Fibroblast of skin of right quadriceps (primary cell): ENCODE results near the gene INO80D.
"Not testable (repeated sequence)": the region's sequence is repeated elsewhere in the genome, so short reads cannot be mapped to it uniquely, and the experiment has no call there.

Source experiments
- DNase-seq: peaks from one replicate; pipeline ENCODE4 v3.0.0-alpha.2; 2013

The INO80D gene

DNA sequence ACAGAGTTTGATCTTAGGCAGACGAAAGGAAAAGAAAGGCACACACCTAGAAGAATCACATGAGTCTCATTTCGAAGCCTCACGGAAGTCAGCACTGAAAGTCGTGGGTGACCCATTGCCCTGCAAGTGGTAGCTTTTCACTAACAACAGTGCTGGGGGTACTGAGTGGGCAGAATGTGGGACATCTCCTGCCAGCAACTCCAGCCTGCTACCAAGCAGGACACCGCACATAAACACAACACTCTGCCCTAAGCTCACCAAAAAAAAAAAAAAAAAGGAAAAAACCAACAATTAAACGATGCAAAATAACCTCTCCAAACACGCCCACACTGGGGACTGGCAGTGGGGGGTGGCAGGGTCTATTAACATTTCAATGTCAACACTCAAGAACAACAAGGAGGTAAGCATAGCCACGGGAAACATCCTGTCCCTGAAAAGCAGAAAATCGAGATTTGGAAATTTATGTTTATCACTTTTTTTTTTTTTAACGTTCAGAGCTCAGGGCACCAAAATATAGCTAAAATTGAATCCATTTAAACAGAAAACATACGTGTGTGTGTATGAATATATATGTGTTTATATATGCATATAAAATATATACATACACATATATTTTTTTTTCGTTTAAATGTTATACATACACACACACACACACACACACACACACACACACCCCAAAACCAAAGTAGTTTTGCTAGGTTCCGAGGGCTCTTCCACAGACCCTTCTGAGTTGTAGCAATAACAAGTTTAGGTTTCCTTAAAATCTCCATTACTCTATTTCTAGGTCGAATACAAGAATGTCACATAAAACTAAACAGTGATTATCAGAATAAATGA is 2.2 kb downstream of the INO80D start:
- no peak for DNase-seq

DNA sequence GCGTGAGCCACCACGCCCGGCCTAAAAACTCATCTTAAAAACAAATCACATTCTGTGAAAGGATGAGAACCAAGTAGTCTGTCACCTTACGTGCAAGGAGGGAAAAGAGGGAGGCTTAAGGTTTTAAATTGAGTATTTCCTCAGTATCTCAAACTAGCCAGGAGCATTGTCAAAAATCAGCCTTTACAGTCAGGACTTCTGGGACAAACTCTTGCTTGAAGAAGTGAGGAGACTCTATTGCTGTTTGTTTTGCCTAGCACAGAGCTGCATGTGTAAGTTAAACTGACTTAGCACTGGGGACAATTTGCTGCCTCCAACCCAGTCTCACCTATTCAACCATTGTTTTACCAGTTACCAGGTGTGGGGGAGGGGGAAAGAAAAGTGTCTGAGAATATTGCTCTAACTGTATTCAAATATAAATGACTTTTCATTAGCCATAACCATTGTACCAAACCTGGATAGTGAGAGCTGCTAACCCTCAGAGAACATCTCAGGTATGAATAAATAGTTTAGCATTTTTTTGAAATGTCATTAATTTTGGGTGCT is 3.6 kb downstream of the INO80D start:
- DNase-seq = no peak

DNA sequence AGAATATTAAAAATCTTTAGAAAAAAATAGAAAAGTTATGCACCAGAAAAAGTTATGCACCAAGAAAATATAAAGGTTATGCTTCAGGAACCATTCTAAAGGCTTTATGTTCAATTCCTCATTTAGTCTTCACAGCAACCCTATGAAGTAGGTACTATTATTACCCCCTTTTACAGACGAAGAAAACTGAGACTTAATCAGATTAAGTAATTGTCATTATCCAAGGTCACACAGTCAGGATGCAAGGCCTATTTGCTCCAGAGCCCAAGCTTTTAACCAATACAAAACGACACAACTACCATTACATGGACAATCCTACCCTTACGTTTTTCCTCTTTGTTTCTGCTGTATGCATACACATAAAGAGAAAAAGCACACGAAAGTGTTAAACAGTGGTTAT is 5.0 kb downstream of the INO80D start:
- DNase-seq = no peak

DNA sequence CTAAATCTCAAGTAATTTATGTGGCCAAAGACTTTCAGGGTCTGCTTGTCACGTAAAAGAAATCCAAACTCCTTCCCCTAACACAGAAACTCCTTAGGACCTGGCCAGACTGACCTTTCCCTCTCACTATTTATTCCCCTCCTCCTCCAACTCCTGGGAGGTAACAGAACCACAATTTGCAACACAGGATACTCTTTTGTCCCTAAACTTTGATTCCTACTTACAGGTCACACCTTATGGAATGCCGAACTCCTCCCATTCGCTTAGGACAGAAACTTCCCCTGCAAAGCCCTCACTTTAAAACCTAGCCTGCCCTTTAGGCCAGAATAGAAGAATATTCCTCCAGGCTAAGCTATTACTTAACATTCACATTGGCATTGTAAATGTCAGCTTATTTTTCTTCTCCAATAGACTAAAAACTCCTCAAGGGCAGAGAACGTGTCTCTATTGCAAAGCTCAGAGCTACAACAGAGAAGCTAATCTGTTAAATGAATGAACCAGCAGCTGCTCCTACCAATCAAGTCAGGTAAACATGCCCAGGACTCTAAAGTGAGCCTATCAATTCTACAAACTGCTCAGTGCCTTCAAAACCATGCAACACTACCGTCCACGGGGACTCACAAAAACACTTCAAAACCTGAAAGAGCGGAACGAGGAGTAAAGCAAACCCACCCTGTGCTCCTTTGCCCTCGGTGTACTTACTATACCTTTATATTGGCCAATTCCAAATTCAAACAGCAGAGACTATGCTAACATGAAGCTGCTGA is 6.1 kb downstream of the INO80D start:
- DNase-seq = no peak

DNA sequence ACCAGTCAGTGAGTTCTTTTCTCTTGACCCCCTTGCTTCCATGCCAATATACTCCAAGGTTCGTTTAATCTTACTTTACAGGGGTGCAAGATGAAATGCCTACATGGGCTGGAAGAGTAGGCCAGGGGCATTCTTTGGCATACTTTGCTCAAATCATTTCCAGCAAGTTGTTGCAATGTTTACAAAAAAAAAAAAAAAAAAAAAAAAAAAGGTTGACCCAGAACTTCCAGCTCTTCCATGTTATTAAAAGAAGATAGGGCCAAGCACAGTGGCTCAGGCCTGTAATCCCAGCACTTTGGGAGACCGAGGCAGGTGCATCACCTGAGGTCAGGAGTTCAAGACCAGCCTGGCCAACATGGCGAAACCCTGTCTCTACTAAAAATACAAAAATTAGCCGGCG is 8.1 kb downstream of the INO80D start:
- not testable (repeated sequence) for DNase-seq

DNA sequence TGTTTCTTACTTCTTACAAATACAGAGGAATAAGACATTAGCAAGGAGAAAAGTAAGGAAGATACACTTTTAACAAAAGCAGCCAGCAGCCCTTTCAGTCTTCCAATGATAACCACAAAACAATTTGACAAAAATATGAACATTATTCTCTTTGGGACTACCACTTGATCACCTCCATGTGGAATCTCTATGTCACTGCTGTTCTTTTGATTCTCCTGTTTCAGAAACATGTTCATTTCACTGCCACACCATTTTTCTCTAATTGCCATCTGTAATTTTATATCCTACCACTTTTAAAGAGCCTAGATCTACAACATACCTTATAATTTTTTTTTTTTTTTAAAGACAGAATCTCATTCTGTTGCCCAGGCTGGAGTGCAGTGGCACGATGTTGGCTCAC is 10.9 kb downstream of the INO80D start:
- DNase-seq = no peak

DNA sequence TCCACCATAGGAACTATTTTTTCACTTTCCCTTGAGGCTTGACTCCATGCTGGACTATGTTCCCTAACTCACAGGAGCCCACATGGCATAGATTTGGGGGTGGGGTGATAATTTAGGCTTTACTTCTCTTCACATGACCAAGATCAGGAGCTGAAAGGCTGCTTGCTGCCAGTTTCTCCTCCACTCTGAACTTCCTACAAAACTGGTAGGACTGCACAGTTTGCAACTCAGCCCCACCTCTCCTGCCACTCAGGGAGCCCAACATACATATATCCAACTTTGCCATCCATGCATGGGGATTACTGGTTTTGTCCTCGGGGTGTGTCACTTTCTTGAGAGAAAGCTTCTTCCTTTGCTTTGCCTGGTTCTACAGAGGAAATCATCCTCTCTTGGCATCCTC is 14.2 kb downstream of the INO80D start:
- DNase-seq = no peak

DNA sequence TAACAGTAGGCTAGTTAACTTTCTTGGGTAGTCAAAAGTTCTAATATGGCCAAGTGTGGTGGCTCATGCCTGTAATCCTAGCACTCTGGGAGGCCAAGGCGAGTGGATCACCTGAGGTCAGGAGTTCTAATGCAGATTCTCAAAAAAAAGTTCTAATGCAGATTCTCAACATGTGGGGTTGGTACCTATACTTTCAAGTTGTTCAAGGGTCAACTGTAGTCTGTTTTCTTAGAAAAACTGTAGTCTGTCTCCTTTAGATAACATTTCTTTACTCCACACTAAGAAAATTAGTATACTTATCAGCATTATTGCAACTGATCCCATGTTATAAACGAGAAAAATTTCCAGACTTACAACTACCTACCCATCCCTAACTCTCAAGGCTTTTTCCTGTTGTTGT is 16.6 kb downstream of the INO80D start:
- no peak for DNase-seq

DNA sequence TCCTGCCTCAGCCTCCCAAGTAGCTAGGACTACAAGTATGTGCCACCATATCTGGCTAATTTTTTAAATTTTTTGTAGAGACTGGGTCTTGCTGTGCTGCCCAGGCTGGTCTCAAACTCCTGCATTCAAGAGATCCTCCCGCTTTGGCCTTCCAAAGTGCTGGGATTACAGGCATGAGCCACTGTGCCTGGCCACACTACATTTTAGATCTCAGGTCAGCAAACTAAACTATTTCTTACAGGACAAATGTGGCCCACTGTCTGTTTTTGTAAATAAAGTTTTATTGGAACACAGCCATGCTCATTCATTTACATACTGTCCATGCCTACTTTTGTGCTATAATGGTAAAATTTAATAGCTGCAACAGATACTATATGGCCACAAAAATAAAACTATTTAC is 17.8 kb downstream of the INO80D start:
- DNase-seq = no peak

DNA sequence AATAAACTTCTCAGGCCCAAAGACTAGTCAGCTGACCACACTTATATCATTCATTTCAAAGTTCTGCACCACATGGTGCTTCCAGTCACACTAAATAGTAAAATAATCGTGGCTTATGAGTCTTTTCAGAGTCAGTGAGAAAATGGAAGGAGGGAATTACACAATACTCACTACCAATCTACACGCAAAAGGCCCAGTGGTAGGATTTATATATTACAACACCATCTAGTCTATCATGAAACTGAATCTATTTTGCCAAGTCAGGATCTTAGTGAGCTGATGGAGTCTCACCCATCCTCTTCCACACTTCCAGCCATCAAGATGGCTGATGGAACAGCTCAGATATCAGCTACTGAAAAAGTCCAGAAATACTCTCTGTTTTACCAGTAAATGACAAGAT is 21.9 kb downstream of the INO80D start:
- DNase-seq = no peak

DNA sequence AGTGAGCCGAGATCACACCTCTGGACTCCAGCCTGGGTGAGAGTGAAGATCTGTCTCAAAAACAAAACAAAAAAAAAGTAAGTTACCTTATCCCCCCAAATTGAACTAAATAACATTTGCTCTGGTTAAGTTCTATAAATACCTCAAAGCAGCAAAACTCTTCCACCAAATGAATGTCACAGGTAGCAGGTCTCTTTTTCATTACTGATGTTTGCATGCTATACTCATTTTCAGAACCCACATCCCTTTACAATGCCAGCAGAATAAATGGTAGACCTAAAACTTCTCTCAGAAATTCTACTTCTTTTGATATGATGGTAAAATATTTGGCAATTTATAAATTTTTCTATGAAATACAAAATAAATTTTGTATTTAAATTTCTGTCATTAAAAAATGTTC is 22.3 kb downstream of the INO80D start:
- no peak for DNase-seq

DNA sequence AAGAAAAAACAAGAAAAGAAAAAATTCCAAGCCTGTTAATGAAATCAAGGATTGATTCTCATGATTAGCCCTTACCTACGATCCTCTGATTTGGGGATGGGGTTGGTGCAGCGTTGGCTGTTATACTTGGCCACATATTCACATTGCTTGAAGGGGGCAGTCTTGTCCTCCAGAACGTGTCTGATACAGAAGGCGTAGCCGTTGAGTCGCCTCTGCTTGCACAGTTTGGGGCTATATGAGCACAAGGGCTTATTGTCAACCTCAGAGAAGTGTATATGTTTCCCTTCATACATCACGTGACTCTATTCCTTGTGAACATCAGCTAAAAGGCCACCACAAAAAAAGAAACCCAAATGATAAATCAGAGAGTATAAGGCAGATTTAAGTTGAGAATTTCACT is 23.2 kb downstream of the INO80D start:
- no peak for DNase-seq

DNA sequence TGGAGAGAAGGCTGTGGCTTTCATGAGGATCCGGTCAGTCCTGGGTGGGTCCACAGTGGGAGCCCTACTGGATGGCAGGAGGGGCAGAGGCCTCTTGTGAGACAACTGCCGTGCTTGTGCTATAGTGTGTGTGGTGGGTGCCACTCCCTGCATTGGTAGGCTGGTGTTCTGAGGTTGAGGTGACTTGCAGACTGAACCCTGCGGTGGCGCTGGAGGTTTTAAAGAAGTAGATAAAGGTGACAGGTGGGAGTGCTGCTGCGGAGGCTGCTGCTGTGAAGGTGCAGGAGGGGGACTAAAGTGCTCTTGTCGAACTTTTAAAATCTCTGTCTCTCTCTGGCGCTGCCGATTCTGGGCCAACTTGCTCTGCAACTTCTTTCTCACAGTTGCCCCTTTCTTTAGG is 29.7 kb downstream of the INO80D start:
- DNase-seq = no peak

DNA sequence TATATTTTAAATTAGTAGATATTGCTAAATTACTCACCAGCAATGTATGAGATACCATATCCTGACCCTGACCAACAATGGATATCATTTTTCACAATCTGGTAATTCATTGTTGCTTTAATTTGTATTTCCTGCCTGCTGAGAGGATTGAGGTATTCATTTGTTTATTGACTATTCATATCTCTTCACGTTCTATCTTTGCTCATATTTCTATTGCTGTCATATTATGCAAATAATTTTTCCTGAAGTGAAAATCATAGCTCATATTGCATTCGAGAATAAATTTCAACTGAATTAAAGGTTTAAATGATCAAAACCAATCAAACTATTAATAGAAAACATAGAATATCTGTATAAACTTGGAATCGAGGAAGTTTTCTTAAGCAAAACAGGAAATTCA is 31.0 kb downstream of the INO80D start:
- DNase-seq = no peak

DNA sequence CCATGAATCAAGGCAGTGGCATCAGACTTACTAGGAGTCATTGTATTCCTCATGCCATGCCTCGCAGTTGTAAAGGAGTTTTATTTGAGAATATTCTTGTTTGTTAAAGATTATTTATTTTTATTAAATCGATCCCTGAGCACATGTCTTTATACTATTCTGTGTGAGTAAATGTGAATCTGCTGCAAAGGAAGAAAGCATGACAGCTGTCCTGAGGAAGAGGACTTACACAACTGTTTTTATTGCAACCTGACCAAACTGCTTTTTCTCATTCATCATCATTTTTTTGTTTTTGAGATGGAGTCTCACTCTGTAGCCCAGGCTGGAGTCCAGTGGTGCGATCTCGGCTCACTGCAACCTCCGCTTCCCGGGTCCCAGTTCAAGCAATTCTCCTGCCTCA is 34.1 kb downstream of the INO80D start:
- no peak for DNase-seq

DNA sequence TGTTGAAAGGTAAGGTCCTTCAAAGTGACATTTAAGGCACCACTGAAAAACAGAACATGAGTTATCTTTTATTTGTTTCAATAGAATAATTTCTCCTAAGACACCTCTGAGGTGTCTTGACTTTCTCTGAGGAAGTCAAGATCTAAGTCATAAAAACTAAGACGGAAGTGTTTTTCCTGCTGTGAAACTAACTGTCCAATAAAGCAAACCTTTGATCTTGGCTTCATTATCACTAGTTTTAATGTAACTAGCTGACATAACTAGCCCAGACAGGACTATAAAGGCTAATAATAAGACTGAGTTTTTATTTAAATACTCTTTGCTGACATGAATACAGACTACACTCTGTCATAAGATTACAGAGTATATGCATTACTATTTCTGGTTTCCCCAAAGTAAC is 36.6 kb downstream of the INO80D start:
- DNase-seq = no peak

DNA sequence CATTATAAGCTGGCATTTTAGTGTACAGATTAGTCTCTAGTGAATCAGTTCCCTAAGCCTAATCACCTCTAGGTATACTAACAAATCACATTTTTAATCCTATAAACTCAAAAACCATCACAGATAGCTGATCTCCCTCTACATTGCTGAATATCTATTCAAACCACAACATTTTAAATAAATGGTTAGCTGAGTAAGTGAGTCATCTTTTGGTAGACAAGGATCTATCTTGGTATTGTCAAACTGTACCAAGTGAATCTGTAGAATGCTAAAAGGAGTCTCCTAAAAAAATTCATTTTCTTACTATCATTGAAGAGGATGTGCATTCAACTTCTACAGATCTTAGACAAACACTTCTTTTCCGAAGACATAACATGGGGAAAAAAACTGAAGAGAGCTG is 40.7 kb downstream of the INO80D start:
- peak; percentile 41 for DNase-seq

DNA sequence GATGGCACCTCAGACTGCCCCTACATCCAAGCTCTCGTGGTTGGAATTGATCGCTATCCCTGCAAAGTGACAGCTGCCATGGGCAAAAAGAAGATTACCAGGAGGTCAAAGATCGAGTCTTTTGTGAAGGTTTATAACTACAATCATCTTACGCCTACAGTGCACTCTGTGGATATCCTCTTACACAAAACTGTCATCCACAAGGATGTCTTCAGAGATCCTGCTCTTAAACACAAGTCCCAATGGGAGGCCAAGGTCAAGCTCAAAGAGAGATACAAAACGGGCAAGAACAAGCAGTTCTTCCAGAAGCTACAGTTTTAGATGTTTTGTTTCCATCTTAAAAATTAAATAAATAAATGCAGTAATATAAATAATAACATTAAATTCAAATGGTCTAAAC is 45.4 kb downstream of the INO80D start:
- no peak for DNase-seq

DNA sequence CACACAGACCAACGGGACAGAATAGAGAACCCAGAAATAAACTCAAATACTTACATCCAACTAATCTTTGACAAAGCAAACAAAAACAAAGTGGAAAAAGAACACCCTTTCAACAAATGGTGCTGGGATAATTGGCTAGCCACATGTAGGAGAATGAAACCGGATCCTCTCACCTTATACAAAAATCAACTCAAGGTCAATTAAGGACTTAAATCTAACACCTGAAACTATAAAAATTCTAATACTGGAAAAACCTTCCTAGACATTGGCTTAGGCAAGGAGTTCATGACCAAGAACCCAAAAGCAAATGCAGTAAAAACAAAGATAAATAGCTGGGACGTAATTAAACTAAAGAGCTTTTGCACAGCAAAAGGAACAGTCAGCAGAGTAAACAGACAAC is 50.6 kb downstream of the INO80D start:
- not testable (repeated sequence) for DNase-seq

DNA sequence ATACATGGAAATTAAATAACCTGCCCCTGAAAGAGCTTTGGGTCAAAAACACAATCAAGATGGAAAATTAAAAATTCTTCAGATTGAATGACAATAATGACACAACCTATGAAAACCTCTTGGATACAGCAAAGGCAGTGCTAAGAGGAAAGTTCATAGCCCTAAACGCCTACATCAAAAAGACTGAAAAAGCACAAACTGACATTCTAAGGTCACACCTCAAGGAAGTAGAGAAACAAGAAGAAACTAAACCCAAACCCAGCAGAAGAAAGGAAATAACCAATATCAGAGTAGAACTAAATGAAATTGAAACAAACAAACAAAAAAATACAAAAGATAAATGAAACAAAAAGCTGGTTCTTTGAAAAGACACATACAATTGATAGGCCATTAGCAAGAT is 52.5 kb downstream of the INO80D start:
- not testable (repeated sequence) for DNase-seq

DNA sequence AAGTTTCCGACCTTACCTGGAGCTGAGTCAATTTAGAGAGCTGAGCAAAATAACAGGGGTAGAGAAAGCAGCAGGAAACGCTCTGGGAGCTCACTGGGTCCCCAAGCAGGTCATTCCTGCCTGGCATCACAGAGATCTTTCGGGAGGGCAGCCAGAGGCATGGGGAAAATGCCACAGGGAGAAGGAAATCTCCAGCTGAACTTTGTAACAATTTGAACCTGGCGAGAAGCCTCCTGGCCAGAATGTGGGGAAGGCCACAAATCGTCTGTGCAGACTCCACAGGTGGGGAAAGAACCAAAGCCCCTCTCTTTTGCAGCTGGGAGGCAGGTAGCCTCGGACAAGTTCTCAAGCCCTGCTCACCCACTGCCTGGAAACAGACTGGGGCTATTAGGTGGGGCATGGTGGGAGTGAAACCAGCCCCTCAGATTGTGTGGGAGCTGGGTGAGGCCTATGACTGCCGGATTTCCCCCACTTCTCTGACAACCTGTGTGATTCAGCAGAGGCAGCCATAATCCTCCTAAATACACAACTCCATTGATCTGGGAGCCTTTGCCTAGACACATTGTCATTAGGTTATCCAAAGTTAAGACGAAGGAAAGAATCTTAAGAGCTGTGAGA is 53.9 kb downstream of the INO80D start:
- no peak for DNase-seq

DNA sequence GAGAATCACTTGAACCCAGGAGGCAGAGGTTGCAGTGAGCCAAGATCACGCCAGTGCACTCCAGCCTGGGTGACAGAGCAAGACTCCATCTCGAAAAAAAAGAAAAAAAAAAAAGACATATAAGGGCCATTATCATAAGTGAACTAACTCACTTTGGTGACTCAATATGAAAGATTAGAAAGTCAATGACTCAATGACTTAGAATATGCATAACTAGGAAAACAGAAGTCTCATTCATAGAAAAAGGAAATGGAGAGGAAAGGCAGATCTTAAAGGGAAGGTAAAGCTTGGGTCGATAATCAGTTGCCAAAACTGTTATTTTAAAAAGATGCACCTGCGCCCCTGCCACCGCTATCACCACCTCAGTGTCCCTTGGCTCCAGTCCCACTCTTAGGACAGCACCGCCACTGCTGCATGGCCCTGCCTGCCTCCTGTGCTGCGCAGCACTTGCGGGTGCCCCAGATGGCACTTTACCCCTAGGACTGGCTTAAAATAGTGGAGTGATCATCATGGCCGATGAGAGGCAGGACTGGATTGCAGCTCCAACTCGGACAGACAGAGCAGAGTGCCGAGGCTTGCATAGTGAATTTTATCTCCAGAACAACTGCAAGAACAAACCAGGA is 54.7 kb downstream of the INO80D start:
- peak; percentile 21 for DNase-seq

DNA sequence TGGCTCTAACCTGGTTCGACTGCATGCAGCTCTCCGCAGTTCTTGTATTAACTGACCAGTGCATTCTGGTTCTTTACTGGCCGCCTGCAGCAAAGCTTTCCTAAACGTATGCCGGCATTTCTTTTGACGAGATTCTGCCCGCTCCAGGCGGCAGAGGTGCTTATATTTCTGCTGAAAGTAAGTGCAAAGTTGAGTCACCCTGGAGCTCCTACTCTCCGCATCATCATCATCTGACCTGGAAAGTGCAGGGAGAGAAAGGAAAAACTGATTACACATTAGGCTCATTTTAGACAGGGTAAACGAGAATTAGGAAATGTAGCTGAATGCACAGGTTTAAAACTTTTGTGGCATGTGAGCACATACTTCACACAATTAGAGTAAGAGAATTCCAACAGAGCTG is 57.9 kb downstream of the INO80D start:
- DNase-seq = no peak
